Omental fat pad (tissue), 4 donors: Measurements from ENCODE around the gene DNER. TPM values are rescaled to one million over a fixed set of nuclear protein-coding genes. Genes with fewer than 3 reads are reported as not detected.
"Not testable (repeated sequence)": the region's sequence is repeated elsewhere in the genome, so short reads cannot be mapped to it uniquely, and the experiment has no call there.

Experiments used
- ATAC-seq: fragments of 150-250 bp; one replicate; pipeline ENCODE4 v1.9.1; 2016; ENCODE audit warnings: mild to moderate bottlenecking, moderate library complexity; ENCODE audit not compliant: low FRiP score
- DNase-seq: peaks from one replicate; pipeline ENCODE4 v3.0.0-alpha.2; 2019; ENCODE audit warnings: low spot score
- total RNA-seq, 4 donors: library from RNA; depleted of rRNA; stranded (reverse); fragments of >200 nt; gene quantifications; one replicate each; pipeline ENCODE4 v1.1.0, GENCODE V29; 2016
- TF ChIP-seq, protein P1 (sequence below), 3 donors: fragments of 450-650 bp; IDR thresholded peaks; one replicate each; pipeline ENCODE4 v1.5.1; 2016 to 2017; ENCODE audit warnings: antibody characterized with exemption in 3 of 3, mild to moderate bottlenecking in 3 of 3, moderate library complexity in 2 of 3

The DNER gene
- total RNA-seq, 4 donors from 2014 or later: 3.1 to 12.2 (median 8.7) TPM

DNA sequence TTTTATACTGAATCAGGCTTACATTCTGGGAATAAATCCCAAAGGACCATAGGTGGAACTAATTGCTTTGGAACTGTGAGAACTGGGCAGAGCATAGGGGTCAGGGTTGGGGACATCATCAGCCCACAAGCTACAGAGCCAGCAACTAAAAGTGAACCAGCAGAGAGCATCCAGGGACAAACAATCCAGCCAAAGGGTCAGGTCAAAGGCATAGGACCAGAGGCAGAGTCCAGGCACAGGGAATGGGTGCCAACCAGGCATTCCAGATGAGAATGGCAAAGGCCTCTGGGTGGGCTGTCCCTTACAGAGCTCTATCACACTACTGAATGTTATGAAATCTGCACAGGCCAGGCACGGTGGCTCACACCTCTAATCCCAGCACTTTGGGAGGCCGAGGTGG is 12.3 kb upstream of the DNER start:
- DNase-seq (no peak), ATAC-seq (no peak)
- TF ChIP-seq, protein P1, sequence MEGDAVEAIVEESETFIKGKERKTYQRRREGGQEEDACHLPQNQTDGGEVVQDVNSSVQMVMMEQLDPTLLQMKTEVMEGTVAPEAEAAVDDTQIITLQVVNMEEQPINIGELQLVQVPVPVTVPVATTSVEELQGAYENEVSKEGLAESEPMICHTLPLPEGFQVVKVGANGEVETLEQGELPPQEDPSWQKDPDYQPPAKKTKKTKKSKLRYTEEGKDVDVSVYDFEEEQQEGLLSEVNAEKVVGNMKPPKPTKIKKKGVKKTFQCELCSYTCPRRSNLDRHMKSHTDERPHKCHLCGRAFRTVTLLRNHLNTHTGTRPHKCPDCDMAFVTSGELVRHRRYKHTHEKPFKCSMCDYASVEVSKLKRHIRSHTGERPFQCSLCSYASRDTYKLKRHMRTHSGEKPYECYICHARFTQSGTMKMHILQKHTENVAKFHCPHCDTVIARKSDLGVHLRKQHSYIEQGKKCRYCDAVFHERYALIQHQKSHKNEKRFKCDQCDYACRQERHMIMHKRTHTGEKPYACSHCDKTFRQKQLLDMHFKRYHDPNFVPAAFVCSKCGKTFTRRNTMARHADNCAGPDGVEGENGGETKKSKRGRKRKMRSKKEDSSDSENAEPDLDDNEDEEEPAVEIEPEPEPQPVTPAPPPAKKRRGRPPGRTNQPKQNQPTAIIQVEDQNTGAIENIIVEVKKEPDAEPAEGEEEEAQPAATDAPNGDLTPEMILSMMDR (IDR thresholded peaks at IDR 0.05): no peak

DNA sequence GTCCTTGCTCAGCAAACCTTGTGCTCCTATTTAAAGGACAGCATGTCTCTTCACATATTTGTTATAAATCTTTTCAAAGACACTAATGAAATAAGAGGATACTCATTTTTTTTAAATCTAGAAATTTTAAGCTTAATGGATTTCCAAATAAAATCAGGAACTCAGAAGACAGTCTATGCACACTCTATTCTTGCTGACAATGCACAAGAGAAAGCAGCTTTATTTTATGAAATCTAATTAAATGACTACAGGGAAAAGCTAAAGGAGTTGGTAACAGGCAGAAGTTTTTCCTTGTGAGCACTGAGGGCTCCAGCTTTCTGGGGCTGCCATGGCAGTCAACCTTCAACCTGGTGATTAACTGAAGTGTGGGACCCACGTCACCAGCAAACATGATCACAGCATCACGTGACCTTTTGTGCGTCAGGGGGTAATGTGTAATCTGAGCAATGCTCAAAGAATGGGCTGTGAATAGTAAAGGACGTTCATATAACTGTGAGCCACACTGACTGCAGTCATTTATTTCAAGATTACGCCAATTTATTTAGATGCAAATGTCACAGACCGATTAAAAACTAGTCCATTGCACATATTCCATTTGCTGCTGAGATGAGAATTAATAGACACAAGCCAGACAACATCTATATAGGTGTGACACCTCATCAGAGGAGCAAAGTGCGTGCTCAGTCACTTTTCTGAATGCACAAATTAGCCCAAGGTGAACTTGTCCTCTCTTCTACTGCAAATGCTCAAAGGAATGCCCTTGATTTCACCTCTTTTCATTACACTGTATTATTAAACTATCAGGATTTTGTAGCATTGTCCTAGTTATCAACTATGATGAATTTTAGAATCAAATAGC is 11.6 kb upstream of the DNER start:
- ATAC-seq (no peak), DNase-seq (no peak)
- TF ChIP-seq, protein P1 (IDR thresholded peaks at IDR 0.05): no peak

DNA sequence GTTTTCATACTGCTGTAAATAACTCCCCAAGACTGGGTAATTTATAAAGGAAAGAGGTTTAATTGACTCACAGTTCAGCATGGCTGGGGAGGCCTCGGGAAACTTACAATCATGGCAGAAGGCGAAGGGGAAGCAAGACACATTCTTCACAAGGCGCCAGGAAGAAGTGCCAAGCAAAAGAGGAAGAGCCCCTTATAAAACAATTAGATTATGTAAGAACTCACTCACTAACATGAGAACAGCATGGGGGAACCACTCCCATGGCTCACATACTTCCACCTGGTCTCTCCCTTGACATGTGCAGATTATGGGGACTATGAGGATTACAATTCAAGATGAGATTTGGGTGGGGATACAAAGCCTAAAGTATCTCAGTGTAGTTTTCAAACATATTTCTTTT is 8.8 kb upstream of the DNER start:
- not testable (repeated sequence) for DNase-seq, ATAC-seq

DNA sequence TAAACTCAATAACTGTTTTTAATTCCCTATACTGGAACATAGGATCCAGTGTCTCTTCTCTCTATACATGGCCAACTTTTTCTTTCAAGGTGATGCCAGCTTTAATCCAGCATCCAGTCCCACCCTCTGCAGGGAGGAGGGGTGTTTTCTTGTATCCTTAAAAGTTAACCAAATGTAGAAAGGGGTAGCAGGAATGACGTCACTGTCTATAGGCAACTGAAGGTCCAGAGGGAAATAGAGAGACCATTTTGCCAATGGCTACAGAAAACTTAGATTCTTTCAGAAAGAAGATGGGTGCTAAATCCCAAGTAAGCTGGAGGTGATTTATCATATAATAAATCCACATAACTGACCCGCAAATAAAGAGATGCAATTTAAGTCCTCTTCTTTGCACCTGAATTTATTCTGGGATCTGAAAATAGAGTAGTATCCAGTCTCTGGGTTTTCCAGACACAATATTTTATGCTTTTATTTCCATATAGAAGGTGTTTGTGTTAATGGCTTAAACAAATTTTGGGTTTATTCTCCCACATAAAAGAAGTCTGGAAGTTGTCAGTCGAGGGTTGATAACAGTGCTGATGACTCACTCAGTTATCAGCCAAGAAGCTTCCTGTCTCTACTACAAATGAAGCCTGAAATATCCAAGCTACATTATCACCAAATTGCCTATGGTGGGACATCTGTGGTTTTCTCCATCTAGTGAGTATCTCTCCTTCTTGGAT is 5.7 kb upstream of the DNER start:
- ATAC-seq: no peak
- no peak for DNase-seq
- TF ChIP-seq, protein P1 (IDR thresholded peaks at IDR 0.05): no peak

DNA sequence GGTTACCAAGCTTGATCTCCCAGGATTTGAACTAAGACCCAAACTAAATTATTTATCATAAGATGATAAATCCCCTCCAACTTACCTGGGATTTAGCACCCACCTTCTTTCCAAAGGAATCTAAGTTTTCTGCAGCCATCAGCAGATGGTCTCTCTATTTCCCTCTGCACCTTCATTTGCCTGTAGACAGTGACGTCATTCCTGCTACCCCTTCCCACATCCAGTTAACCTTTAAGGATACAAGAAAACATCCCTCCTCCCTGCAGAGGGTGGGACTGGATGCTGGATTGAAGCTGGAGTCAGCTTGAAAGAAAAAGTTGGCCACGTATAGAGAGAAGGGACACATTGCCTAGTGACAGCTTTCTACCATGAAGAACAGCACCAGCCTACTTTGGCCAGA is 3.7 kb upstream of the DNER start:
- TF ChIP-seq, protein P1 (IDR thresholded peaks at IDR 0.05): no peak
- DNase-seq (no peak), ATAC-seq (no peak)

DNA sequence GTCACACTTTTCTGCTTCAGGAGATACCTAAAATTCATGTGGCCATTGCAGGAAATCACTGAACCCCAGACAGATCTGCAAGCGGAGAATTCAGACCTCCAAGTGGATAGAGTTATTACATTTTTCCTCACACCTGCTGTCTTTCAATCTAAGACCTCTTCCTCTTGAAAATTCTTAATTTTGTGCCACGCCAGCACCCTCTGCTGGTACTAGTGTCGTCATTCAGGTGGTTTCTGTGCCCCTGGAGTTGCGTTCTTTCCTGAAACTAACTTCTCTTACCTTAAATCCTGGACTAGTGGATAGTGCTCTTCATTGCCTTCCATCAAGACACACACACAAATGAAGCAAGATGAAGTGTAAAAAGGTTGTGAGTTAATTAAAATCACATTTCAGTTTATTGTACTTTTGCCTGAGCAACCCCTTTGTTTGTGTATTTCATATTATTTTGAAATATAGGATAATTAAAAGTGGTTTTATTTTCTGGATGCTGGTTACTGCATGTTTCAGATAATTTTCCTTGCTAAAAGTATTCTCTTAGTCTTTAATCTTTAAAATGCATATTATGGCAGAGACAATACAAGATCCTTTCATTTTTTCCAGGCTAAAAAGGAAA is 1.6 kb upstream of the DNER start:
- TF ChIP-seq, protein P1 (IDR thresholded peaks at IDR 0.05): no peak
- DNase-seq: no peak
- ATAC-seq: no peak

DNA sequence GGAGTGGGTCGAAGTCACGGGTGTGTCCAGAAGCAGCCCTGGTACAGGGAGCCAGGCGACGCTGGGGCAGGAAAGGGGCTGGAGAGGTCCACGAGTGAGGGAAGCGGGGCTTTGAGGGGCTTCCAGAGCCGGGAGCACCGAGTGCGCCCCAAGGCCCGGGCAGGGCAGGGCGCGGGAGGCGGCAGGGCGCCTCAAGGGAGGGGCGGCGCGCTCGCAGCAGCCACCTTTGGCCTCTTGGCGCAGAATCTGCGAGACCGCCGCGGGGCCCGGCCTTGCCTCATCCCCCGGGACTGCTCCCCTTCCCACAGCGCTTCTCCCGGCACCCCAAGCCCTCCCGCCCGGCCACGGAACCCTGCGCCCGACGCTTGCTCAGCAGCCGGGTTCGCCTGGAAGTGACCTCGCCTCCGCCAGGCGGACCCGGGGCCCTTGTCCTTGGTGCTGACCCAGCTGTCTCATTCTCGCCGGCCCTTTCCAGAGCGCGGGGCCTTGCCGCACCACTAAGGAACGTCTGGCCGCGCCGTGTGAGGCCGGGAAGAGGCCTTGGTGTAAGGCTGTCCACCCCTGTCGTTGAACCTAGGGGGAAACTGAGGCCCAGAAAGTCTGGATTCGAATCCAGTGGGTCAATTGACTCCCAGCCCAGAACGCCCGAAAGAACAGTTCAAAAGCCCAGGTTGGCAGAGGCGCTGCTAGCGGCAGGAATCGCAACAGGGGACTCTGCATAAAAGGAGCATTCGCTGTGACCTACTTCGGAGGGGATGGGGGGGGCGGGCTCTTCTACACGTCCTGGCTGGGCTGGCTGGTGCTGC is 584 bp upstream of the DNER start:
- ATAC-seq (peak; percentile 44), DNase-seq (no peak)
- TF ChIP-seq, protein P1 (IDR thresholded peaks at IDR 0.05): no peak
